ENCODE measurements around the gene CASP9. TPM values are rescaled to one million over a fixed set of nuclear protein-coding genes. Genes with fewer than 3 reads are reported as not detected.

The CASP9 gene
- total RNA-seq, 6 donors from 2014 or later = 11.9 to 40.9 (median 15.0) TPM

GRCh38 chr1:15452866-15453571 is 71.0 kb downstream of the CASP9 start:
- Histone ChIP-seq H3K4me3 (no peak overlapping the region), H3K36me3 (no peaks in the 10 kb centered on the region), H3K9me3 (no peaks in the 10 kb centered on the region), H3K4me1 (no peaks in the 10 kb centered on the region), H3K27me3 (no peaks in the 10 kb centered on the region), H3K27ac (no peak overlapping the region)
- DNase-seq = no peak
- TF ChIP-seq POLR2A (IDR thresholded peaks at IDR 0.05) = no peak
- TF ChIP-seq, protein P1, sequence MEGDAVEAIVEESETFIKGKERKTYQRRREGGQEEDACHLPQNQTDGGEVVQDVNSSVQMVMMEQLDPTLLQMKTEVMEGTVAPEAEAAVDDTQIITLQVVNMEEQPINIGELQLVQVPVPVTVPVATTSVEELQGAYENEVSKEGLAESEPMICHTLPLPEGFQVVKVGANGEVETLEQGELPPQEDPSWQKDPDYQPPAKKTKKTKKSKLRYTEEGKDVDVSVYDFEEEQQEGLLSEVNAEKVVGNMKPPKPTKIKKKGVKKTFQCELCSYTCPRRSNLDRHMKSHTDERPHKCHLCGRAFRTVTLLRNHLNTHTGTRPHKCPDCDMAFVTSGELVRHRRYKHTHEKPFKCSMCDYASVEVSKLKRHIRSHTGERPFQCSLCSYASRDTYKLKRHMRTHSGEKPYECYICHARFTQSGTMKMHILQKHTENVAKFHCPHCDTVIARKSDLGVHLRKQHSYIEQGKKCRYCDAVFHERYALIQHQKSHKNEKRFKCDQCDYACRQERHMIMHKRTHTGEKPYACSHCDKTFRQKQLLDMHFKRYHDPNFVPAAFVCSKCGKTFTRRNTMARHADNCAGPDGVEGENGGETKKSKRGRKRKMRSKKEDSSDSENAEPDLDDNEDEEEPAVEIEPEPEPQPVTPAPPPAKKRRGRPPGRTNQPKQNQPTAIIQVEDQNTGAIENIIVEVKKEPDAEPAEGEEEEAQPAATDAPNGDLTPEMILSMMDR (IDR thresholded peaks at IDR 0.05) = no peak
- TF ChIP-seq EP300 (IDR thresholded peaks at IDR 0.05) = no peak
- TF ChIP-seq POLR2AphosphoS5 (IDR thresholded peaks at IDR 0.05) = no peak
- WGBS, 2 donors = 83 to 84% methylated on average over 10 of the region's 10 CpGs
- ATAC-seq (ENCODE audit: low FRiP score in 2 of 2) = no peak

DNA sequence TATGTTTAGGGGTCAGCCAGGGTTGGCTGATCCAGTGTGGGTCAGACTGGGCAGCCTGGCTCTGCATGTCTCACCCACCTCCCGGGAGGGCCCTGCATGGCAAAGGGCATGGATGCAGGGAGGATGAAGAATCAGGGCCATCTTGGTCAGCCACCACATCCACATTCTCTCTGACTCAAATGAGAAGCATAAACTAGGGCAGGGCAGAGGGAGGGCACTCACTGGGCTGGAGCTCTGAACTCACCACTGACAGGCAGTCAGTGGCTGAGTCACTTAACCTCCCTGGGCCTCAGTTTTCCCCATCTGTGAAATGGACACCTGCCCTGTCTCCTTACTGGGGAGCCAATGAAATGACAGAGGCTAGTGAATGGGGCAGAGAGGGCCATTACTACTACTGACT is 71.8 kb downstream of the CASP9 start:
- Histone ChIP-seq H3K4me1 (no peaks in the 10 kb centered on the region), H3K36me3 (no peaks in the 10 kb centered on the region), H3K9me3 (no peaks in the 10 kb centered on the region), H3K27me3 (no peaks in the 10 kb centered on the region), H3K4me3 (no peak overlapping the region), H3K27ac (no peak overlapping the region)
- ATAC-seq (ENCODE audit: low FRiP score in 2 of 2) (no peak), DNase-seq (no peak)
- WGBS, 2 donors = 83% methylated on average over 1 of the region's 1 CpG; no CpG with 5 or more reads in 1 of the 2 donors
- TF ChIP-seq POLR2AphosphoS5 (IDR thresholded peaks at IDR 0.05) (no peak), POLR2A (IDR thresholded peaks at IDR 0.05) (no peak), EP300 (IDR thresholded peaks at IDR 0.05) (no peak)
- TF ChIP-seq, protein P1 (IDR thresholded peaks at IDR 0.05) = no peak

DNA sequence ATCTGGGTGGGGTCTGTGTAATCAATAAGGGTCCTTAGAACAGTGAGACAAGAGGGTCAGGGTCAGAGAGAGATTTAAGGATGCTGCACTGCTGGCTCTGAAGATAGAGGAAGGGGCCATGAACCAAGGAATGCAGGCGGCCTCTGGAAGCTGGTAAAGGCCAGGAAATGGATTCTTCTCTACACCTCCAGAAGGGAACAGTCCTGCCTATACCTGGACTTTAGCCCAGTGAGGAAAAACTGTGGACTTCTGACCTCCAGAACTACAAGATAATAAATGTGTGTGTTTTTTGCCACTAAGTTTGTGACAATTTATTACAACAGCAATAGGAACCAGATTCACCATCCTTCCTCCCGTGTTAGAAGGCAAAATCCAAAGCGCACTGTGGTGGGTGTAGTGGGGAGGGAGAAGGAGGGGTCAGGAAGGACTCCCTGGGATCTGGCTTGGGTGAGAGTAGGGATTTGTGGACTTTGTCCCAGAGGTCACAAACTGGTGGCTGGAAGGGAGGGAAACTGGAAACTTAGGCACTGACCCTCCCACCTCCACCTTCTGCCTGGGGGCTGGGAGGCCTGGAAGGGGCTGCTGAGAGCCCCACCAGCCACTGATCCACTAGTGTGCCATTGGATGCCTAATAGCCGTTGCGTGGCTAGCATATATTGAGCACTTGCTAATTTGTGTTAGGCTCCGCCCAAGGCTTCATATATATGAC is 72.8 kb downstream of the CASP9 start:
- TF ChIP-seq, protein P1 (IDR thresholded peaks at IDR 0.05) = no peak
- DNase-seq (no peak), ATAC-seq (ENCODE audit: low FRiP score in 2 of 2) (no peak)
- no peak overlapping the region for H3K27ac ChIP-seq
- H3K9me3 ChIP-seq = no peaks in the 10 kb centered on the region
- no peaks in the 10 kb centered on the region for H3K27me3 ChIP-seq
- H3K36me3 ChIP-seq = no peaks in the 10 kb centered on the region
- 88 to 91% methylated on average over 4 to 6 of the region's 6 CpGs for WGBS, 2 donors
- H3K4me3 ChIP-seq = no peak overlapping the region
- no peaks in the 10 kb centered on the region for H3K4me1 ChIP-seq

GRCh38 chr1:15449567-15449966 is 74.4 kb downstream of the CASP9 start:
- H3K27me3 ChIP-seq = no peaks in the 10 kb centered on the region
- TF ChIP-seq, protein P1 (IDR thresholded peaks at IDR 0.05) = no peak
- TF ChIP-seq POLR2A (IDR thresholded peaks at IDR 0.05) (no peak), POLR2AphosphoS5 (IDR thresholded peaks at IDR 0.05) (no peak), EP300 (IDR thresholded peaks at IDR 0.05) (no peak)
- no peak overlapping the region for H3K4me3 ChIP-seq
- 63 to 65% methylated on average over 3 of the region's 3 CpGs for WGBS, 2 donors
- no peaks in the 10 kb centered on the region for H3K4me1 ChIP-seq
- no peaks in the 10 kb centered on the region for H3K36me3 ChIP-seq
- no peak for DNase-seq
- H3K27ac ChIP-seq = no peak overlapping the region
- ATAC-seq (ENCODE audit: low FRiP score in 2 of 2) = no peak
- no peaks in the 10 kb centered on the region for H3K9me3 ChIP-seq
